ENCODE data around the gene ZNF22. TPM values are rescaled to one million over a fixed set of nuclear protein-coding genes. Genes with fewer than 3 reads are reported as not detected.
"Not testable (repeated sequence)": the region's sequence is repeated elsewhere in the genome, so short reads cannot be mapped to it uniquely, and the experiment has no call there.

The ZNF22 gene
- polyA plus RNA-seq, 1 donor (not counting 4 experiments of a cell fraction or from before 2014, with no cell fraction given), result 9.4 TPM

- DNase-seq (ENCODE audit: low read depth, low spot score) (peak; percentile 62), FAIRE-seq (peak; percentile 96)
- no peak overlapping the region for H3K4me2 ChIP-seq (ENCODE audit: control insufficient read depth, extremely low read depth, insufficient read depth, low read depth, low read length)
- H3K9me1 ChIP-seq (ENCODE audit: control insufficient read depth, extremely low read depth, insufficient read depth, low read length), result no peaks in the 10 kb centered on the region
- H3K4me1 ChIP-seq (ENCODE audit: control insufficient read depth, extremely low read depth, insufficient read depth, low read length), result no peaks in the 10 kb centered on the region
- no peak overlapping the region for H2AFZ ChIP-seq (ENCODE audit: control insufficient read depth, low read length)
- no peaks in the 10 kb centered on the region for H3K9me3 ChIP-seq (ENCODE audit: control insufficient read depth, low read depth, low read length)
- dilution Hi-C loops (cut with MboI; ENCODE audit: extremely low pct_ligation_motif_present, low sequenced_read_pairs), result loop anchor here (25.0 kb wide), 1 partner anchor 229 kb away; no protein-coding TSS in a partner anchor
- no peaks in the 10 kb centered on the region for H4K20me1 ChIP-seq (ENCODE audit: control insufficient read depth, extremely low read depth, insufficient read depth, low read length)
- H3K36me3 ChIP-seq (ENCODE audit: control insufficient read depth in 2 of 2, extremely low read depth in 1 of 2, insufficient read depth in 2 of 2, low read length in 2 of 2), result peaks cover 2 to 8% of the 10 kb centered on the region in 2 experiments
- H3K79me2 ChIP-seq (ENCODE audit: control insufficient read depth, insufficient read depth, low read length), result no peaks in the 10 kb centered on the region
- no peak for TF ChIP-seq EZH2 (IDR thresholded peaks at IDR 0.05; ENCODE audit: low read length)
- TF ChIP-seq CTCF (optimal IDR thresholded peaks at IDR 0.05 in 1 of 3, IDR thresholded peaks at IDR 0.05 in 1 of 3, conservative IDR thresholded peaks at IDR 0.05 in 1 of 3; ENCODE audit: extremely low read depth in 1 of 3, insufficient read depth in 2 of 3, low read length in 3 of 3), result peak; percentile 55 to 89 (median 62)
- H3K27me3 ChIP-seq (ENCODE audit: control insufficient read depth, extremely low read depth, insufficient read depth, low read length), result no peaks in the 10 kb centered on the region
- no peak overlapping the region for H3K9ac ChIP-seq (ENCODE audit: control insufficient read depth, extremely low read depth, insufficient read depth, low read length)
- H3K4me3 ChIP-seq (ENCODE audit: control insufficient read depth in 2 of 3, extremely low read depth in 1 of 3, insufficient read depth in 2 of 3, low read depth in 1 of 3, low read length in 3 of 3), result no peak overlapping the region
- no peak overlapping the region for H3K27ac ChIP-seq (ENCODE audit: control insufficient read depth, insufficient read depth, low read length)
Observed at GRCh38 chr10:45008524-45009161, 7.9 kb downstream of the ZNF22 start.

DNA sequence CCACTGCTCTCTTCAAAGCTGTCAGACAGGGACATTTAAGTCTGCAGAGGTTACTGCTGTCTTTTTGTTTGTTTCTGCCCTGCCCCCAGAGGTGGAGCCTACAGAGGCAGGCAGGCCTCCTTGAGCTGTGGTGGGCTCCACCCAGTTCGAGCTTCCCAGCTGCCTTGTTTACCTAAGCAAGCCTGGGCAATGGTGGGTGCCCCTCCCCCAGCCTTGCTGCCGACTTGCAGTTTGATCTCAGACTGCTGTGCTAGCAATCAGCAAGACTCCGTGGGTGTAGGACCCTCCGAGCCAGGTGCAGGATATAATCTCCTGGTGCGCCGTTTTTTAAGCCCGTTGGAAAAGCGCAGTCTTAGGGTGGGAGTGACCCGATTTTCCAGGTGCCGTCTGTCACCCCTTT, 13.8 kb downstream of the ZNF22 start:
- H3K27me3 ChIP-seq (ENCODE audit: control insufficient read depth, extremely low read depth, insufficient read depth, low read length); H2AFZ ChIP-seq (ENCODE audit: control insufficient read depth, low read length); H4K20me1 ChIP-seq (ENCODE audit: control insufficient read depth, extremely low read depth, insufficient read depth, low read length); H3K9me3 ChIP-seq (ENCODE audit: control insufficient read depth, low read depth, low read length); DNase-seq (ENCODE audit: low read depth, low spot score); H3K4me1 ChIP-seq (ENCODE audit: control insufficient read depth, extremely low read depth, insufficient read depth, low read length); H3K9ac ChIP-seq (ENCODE audit: control insufficient read depth, extremely low read depth, insufficient read depth, low read length); H3K27ac ChIP-seq (ENCODE audit: control insufficient read depth, insufficient read depth, low read length); H3K4me3 ChIP-seq (ENCODE audit: control insufficient read depth in 2 of 3, extremely low read depth in 1 of 3, insufficient read depth in 2 of 3, low read depth in 1 of 3, low read length in 3 of 3); H3K79me2 ChIP-seq (ENCODE audit: control insufficient read depth, insufficient read depth, low read length); H3K36me3 ChIP-seq (ENCODE audit: control insufficient read depth in 2 of 2, extremely low read depth in 1 of 2, insufficient read depth in 2 of 2, low read length in 2 of 2); H3K4me2 ChIP-seq (ENCODE audit: control insufficient read depth, extremely low read depth, insufficient read depth, low read depth, low read length); H3K9me1 ChIP-seq (ENCODE audit: control insufficient read depth, extremely low read depth, insufficient read depth, low read length); FAIRE-seq: not testable (repeated sequence)
- dilution Hi-C loops (cut with MboI; ENCODE audit: extremely low pct_ligation_motif_present, low sequenced_read_pairs), result loop anchor here (25.0 kb wide), 1 partner anchor 223 kb away; no protein-coding TSS in a partner anchor

DNA sequence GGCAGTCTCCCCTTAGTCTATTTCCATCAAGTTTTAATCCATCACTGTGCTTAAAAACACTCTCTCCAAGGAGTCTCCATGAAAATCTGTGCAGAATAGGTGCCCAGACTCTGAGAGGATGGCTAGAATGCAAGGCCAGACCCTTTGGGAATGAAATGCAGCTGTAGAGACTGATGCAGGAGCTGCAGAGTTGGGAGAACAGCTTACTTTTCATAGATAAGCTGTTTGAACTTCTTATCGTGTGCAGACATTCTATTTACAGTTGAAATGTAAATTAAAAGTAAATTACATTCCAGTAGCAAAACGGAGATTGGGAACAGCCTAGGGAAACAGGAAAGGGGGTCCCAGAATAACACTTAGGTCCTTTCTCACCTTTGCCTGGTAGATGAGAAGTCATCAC, 14.9 kb downstream of the ZNF22 start:
- Histone ChIP-seq H3K36me3 (ENCODE audit: control insufficient read depth in 2 of 2, extremely low read depth in 1 of 2, insufficient read depth in 2 of 2, low read length in 2 of 2) (no peaks in the 10 kb centered on the region), H3K4me3 (ENCODE audit: control insufficient read depth in 2 of 3, extremely low read depth in 1 of 3, insufficient read depth in 2 of 3, low read depth in 1 of 3, low read length in 3 of 3) (no peak overlapping the region), H3K4me2 (ENCODE audit: control insufficient read depth, extremely low read depth, insufficient read depth, low read depth, low read length) (no peak overlapping the region), H3K4me1 (ENCODE audit: control insufficient read depth, extremely low read depth, insufficient read depth, low read length) (no peaks in the 10 kb centered on the region), H2AFZ (ENCODE audit: control insufficient read depth, low read length) (no peak overlapping the region), H3K9me3 (ENCODE audit: control insufficient read depth, low read depth, low read length) (no peaks in the 10 kb centered on the region), H3K9ac (ENCODE audit: control insufficient read depth, extremely low read depth, insufficient read depth, low read length) (no peak overlapping the region), H3K79me2 (ENCODE audit: control insufficient read depth, insufficient read depth, low read length) (no peaks in the 10 kb centered on the region), H3K9me1 (ENCODE audit: control insufficient read depth, extremely low read depth, insufficient read depth, low read length) (no peaks in the 10 kb centered on the region), H4K20me1 (ENCODE audit: control insufficient read depth, extremely low read depth, insufficient read depth, low read length) (no peaks in the 10 kb centered on the region), H3K27ac (ENCODE audit: control insufficient read depth, insufficient read depth, low read length) (no peak overlapping the region), H3K27me3 (ENCODE audit: control insufficient read depth, extremely low read depth, insufficient read depth, low read length) (no peaks in the 10 kb centered on the region)
- no peak for DNase-seq (ENCODE audit: low read depth, low spot score)
- TF ChIP-seq EZH2 (IDR thresholded peaks at IDR 0.05; ENCODE audit: low read length) (no peak), CTCF (optimal IDR thresholded peaks at IDR 0.05 in 1 of 3, IDR thresholded peaks at IDR 0.05 in 1 of 3, conservative IDR thresholded peaks at IDR 0.05 in 1 of 3; ENCODE audit: extremely low read depth in 1 of 3, insufficient read depth in 2 of 3, low read length in 3 of 3) (no peak)
- no peak for FAIRE-seq
- dilution Hi-C loops (cut with MboI; ENCODE audit: extremely low pct_ligation_motif_present, low sequenced_read_pairs), result loop anchor here (25.0 kb wide), 1 partner anchor 222 kb away; no protein-coding TSS in a partner anchor
